ENCODE data around the gene CLPTM1L.

CLPTM1L gene

DNA sequence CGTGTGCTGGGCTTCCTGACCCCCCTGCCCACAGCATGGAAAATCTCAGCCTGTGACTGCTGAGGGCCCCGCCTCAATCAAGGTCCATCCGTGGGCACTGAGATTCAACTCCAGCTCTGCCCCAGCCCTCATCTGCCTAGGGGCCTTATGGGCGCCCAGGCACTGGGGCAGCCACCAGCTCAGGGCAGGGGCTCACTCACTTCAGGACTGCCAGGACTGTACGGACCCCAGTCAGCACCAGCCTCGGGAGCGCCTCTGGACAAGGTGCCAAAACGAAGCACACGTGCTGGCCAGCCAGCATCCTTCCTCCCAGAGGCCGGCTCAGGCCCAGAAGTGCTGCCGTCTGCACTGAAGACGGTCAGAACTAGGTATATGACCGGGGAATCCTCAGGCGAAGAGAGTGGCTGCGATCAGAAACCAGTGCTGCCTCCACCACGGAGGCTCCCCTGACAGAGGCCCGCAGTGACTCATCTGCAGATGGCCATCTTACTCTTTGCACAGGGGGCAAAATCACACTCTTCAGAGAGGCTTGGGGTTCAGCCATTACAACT, 19.6 kb downstream of the CLPTM1L start:
- DNase-seq, result no peak

GRCh38 chr5:1324719-1325190, 20.1 kb downstream of the CLPTM1L start:
- no peak for DNase-seq

GRCh38 chr5:1324301-1324700, 20.6 kb downstream of the CLPTM1L start:
- no peak for DNase-seq

- no peak for DNase-seq
Measured at GRCh38 chr5:1323803-1324173, 21.1 kb downstream of the CLPTM1L start.

- DNase-seq, result no peak
Measured at GRCh38 chr5:1322955-1323802, 21.7 kb downstream of the CLPTM1L start.

DNA sequence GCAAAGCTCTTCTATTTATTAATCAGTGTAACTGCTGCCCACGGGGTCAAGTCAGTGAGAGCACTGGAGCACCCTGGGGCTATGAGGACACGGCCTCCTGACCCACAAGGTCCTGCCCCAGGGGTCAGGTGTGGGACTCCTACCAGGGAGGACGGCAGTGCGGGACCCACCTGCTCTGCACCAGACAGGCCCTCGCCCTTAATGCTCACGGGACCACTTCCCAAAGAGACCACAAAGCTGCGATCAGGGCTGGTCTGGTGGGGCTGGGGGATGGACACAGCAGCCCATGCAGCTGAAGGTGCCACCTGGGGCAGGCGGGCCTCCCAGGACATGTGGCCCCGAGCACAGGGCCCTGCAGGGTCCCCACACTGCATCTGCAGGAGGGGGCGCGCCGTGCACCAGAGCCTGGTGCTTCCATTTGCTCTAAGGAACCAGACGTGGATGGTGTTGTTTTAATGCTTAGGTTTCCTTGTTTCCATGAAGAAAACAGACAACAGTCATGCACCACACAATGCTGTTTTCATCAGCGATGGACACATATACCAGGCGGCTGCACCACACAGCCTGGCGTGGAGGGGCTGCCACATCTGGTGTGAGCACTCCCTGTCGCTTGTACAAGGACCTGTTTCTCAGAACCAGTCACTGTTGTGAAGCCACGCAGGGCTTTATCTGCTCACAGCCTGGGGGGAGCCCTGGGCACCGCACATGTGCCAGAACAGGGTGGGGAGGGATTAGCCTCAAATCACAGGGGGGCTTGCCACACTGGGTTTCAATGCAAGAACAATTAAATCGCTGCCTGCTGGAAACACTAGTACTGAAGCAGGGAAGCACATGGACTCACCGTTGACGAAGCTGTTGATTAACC, 22.6 kb downstream of the CLPTM1L start:
- DNase-seq, result no peak

DNA sequence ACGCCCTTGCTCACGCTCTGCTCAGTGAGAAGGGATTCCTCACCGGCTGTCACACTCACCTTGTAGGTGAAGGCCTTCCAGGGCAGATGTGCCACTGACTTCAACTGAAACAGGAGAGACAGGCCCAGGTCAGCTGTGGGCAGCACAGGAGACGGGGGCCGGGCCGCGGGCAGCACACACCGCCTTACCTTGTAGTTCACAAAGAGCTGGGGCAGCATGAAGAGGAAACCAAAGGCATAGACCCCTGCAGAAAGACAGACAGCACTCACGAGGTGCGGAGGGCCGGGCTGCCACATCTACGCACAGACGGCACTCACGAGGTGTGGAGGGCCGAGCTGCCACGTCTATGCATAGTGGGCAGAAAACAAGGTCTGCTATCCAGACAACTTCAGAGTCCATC, 23.3 kb downstream of the CLPTM1L start:
- no peak for DNase-seq

GRCh38 chr5:1320436-1321344, 24.2 kb downstream of the CLPTM1L start:
- DNase-seq, result no peak

DNA sequence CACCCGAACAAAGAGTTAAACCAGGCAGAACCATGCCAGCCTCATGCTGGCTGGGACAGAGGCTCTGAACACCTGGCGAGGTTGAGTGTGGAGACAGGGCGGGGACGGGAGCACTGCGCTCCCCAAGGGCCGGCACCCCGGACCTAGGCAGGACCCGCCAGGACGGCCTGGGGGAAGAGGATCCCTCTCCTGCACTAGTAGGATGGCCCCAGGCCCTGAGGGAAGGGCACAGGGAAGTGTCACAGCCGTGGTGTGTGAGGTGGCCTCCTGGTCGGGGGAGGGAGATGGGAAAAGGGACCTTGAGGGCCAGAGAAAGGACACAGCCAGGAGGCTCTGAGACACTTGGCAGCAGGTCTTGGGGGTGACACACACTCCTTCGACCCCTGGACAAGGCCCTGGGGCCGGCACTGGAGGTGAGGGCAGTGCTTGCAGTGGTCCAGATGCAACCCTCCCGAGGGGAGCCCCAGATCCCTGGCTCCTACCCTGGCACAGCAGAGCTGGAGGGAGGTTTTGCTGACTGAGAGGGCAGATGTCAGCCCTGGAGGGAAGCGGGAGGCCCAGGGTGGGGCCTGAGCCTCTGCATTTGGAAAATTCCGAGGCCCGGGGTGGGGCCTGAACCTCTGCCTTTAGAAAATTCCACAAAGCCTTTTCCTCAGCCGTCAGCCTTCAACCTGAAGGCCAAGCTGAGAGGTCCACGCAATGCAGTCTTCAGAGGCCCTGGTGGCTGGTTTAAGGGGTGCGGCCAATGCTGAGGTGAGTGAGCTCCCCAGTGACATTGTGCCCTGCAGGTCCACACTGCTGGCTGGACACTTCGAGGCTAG, 25.3 kb downstream of the CLPTM1L start:
- DNase-seq, result no peak

GRCh38 chr5:1318659-1319251, 26.1 kb downstream of the CLPTM1L start:
- no peak for DNase-seq

DNA sequence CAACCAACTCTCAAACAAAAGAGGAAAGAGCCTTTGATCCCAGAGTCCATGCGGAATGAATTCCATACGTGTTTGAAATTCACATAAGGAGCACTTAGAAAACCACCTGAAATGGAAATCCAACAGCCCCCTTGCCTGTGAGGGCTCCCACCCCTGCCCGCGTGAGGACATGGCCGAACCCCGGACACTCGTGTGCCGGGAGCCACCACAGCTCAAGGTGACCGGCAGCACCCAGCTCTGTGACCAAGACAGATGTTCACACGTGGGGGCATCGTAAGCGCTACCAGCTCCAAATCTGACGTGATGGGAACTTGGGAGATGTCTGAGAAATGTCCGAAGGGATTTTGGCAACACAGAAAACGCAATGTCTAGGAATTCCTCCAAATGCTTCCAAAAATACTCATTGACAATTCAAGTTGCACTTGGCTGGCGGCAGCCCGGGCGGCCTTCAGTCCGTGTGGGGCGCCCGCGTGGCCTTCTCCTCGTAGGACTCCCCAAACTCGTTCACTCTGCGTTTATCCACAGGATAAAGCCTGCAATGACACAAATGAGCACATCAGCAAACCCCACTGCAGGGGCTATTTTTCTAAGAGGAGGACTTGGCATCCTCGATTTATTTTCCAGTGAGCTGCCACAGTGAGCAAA, 26.9 kb downstream of the CLPTM1L start:
- DNase-seq, result no peak

DNA sequence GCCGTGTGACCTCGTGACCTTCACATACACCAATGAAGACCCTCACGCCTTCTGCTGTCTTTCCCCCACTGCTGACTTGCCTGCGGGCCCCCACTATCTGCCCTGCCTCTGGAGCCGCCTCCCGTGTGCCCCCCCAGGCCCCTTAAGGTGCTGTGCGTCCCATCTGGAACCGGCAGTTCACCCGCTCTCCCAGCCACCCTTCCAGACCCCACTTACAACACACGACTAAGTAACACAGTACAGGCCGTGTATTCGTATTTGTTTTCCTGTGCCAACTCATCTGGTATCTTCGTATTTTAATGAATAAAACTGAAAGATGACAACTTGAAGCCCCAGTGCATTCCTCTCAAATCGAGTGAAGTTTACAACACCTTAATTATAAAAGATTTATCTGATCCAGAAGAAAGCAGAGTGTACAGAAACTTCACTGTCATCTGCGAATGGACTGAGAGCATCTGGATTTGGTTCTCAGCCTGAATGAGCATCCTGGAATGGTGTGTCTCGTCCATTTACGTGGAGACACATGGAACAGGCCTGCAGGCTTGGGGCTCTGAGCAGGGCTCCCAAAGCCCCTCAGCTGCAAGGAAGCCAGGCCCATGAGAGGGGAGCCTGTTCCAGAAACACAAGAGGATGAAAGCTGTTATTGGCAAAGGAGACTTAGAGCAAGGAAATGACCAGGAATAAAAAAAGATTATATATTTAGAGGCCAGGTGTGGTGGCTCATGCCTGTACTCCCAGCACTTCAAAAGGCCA, 28.1 kb downstream of the CLPTM1L start:
- DNase-seq, result no peak

DNA sequence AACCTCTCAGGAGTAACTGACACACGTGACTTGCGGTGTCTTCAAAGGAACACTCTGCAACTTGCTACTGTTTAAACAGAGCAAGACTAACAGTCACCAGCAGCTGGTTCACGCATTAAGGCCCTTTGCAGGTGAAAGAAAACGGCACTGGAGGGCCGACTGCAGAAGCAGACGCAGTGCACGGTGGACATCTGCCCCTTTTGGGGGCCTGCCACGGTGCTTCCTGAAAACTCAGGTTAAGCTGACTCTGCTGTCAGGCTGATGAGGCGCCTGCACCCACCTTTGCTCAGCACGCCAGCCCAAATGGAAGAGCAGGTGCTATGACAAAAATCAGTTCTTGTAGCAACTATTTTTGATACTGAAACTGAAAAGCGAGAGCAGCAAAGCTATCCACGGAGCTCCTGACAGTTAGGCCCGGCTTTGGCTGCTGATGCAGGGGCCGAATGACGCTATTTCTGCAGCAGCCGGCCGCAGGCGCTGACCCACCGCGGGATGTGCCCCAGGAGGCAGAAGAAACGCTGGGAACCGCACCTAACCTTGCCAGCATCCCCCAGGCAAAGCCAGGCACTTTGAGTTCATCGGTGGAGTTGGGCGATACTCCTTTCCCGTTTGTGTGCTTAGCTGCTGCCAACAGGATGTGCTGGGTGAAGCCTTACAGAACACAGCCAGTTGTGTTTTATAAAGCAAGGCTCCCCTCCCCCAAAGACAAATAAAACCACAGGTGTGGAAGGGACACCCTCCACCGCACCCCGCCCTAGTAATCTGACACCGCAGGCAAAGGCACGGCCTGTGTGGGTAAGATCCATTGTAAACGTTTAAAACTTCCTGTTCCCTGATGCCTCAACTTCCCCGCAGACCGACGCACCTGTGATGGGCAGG, 29.0 kb downstream of the CLPTM1L start:
- DNase-seq, result no peak

DNA sequence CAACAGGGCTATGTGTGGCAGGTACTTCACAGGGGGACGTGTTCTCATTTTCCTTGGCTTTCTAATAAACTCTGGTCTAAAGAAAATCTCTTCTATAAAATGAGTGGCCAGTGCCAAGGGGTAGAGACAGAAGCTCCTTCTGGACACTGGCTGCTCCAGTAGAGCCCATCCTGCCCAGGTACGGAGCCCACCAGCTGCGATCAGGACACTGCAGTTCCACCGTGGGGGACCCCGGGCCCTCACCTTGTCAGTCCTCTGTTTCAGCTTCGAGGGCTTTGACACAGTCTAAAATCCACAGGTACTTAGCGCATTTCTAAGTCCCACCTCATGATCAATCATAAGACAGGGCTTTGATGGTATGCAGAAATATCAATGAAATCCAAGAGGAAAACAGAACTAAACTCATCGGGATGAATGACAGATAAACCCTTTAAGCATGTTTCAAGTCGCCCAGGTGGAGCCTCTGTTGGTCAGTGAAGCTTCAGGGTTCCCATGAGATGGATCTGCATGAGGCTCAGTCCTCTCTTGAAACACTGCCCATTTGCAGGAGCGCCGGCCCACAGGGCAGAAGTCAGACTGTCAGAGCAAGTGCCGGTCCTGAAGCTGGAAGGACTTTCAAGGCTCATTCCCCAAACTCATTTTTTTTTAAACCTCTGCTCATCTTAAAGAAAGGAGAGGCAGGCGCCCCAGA, 29.7 kb downstream of the CLPTM1L start:
- no peak for DNase-seq

- no peak for DNase-seq
Measured at GRCh38 chr5:1314564-1314982, 30.3 kb downstream of the CLPTM1L start.

GRCh38 chr5:1312993-1313833, 31.7 kb downstream of the CLPTM1L start:
- no peak for DNase-seq

- no peak for DNase-seq
Measured at GRCh38 chr5:1312206-1312605, 32.7 kb downstream of the CLPTM1L start.

All from NCI-H446 treated with DMSO at 0.1 percent for 48 hours (cell line).